Activated T-cell treated with anti-CD3 and anti-CD28 coated beads, Interleukin-2, amount 50 U/mL, for 4 hours (primary cell): ENCODE data around the gene CCDC160. TPM values are rescaled to one million over a fixed set of nuclear protein-coding genes. Genes with fewer than 3 reads are reported as not detected.
"Not testable (repeated sequence)": the region's sequence is repeated elsewhere in the genome, so short reads cannot be mapped to it uniquely, and the experiment has no call there.

ENCODE experiments used
- ATAC-seq, 2 donors: fragments of 200-7000 bp; cut with Tn5 transposase; one replicate each; pipeline ENCODE4 v1.10.0; 2021
- DNase-seq: peaks from one replicate; pipeline ENCODE4 v3.0.0-alpha.2; 2020
- H3K27me3 Mint-ChIP-seq: one replicate; pipeline ENCODE4 v1.8.0; 2021; ENCODE audit warnings: low read depth, mixed read lengths
- H3K36me3 Mint-ChIP-seq: one replicate; pipeline ENCODE4 v1.8.0; 2022; ENCODE audit warnings: mixed read lengths; ENCODE audit not compliant: insufficient read depth
- H3K4me1 Mint-ChIP-seq: one replicate; pipeline ENCODE4 v1.8.0; 2021; ENCODE audit warnings: low read depth, mixed read lengths
- H3K4me3 Mint-ChIP-seq: one replicate; pipeline ENCODE4 v1.8.0; 2021; ENCODE audit warnings: mild to moderate bottlenecking, moderate library complexity, mixed read lengths
- H3K9me3 Mint-ChIP-seq: one replicate; pipeline ENCODE4 v1.8.0; 2021; ENCODE audit warnings: mixed read lengths
- total RNA-seq, 3 donors: library from RNA; stranded (reverse); gene quantifications; one replicate each; pipeline ENCODE4 v1.2.1, GENCODE V29; 2021

CCDC160 gene
- total RNA-seq, 3 donors from 2014 or later: not detected

DNA sequence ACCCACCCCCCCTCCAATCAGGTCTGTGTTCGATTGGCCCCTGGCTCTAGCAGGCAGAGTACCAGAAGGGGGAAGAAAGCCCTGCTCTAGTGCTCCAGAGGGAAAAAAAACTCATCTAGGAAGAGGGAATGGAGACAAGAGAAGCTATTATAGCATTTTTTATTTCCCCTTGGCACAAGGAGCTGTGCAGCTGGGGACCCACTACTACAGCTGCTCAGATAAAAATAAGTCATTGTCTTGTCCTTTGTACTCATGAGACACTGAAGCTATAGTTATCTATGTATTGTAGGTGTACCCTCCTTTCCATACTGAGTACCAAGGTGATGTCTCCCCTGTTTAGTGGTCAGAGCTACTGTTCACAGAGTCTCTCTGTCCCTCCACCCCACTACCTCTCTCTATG, 14.3 kb downstream of the CCDC160 start:
- Mint-ChIP-seq H3K9me3 (no peaks in the 10 kb centered on the region), H3K4me3 (no peak overlapping the region), H3K36me3 (no peaks in the 10 kb centered on the region), H3K27me3 (peaks cover 2% of the 10 kb centered on the region), H3K4me1 (no peaks in the 10 kb centered on the region)
- no peak for DNase-seq
- ATAC-seq: no peak

DNA sequence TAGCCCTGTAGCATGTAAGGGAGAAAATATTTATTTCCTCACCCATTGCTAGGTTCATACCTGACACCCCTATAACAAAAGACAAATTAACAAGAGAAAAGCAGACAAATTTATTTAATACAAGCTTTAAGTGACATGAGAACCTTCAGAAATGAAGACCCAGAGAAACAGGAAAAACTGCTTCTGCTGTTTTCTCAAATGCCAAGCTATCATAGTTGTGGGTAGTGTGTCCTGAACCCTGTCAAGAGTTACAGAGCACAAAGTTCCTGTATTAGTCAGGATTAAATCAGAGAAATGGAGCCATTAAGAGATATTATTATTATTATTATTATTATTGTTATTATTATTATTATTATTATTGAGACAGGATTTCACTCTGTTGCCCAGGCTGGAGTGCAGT, 17.5 kb downstream of the CCDC160 start:
- DNase-seq: no peak
- Mint-ChIP-seq H3K4me1 (no peaks in the 10 kb centered on the region), H3K9me3 (no peaks in the 10 kb centered on the region), H3K36me3 (no peaks in the 10 kb centered on the region), H3K4me3 (no peak overlapping the region), H3K27me3 (peaks cover 2% of the 10 kb centered on the region)
- ATAC-seq: no peak

DNA sequence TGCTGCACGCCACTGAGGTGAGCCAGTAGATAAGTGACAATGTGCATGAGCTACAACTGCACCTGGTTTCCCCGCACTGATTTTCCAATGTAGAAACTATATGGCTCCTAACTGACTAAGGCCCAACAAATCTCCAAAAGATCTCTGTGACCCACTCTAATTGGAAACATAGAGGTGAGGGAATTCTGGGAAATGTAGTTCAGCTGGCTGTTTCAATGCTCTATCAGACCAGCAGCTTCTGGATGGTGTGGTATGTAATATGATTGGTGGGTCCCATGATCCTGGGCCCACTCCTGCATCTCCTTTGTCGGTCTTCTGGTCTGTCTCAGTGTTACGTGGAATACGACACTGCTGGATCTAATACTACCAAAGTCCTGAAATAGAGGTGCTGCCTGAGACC, 18.6 kb downstream of the CCDC160 start:
- H3K36me3 Mint-ChIP-seq: no peaks in the 10 kb centered on the region
- no peak for ATAC-seq
- no peaks in the 10 kb centered on the region for H3K9me3 Mint-ChIP-seq
- no peaks in the 10 kb centered on the region for H3K4me1 Mint-ChIP-seq
- DNase-seq: no peak
- no peaks in the 10 kb centered on the region for H3K27me3 Mint-ChIP-seq
- no peak overlapping the region for H3K4me3 Mint-ChIP-seq

DNA sequence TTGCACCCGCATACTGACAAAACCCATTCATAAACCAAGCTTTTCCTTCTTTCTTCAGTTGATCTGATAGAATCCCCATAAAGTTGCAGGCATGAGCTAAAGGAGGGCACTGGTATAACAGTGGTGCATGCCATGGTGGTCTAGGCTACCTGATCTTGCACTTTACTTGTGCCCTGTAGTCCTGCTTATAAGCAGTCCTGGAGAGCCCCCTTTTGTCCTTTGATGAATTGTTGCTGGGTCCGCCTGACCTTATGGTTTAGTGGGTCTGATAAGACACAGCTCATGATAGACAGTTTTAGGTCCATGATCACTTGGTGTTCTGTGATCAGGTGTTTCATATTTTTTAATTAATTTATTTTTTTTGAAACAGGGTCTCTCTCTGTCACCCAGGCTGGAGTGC, 19.7 kb downstream of the CCDC160 start:
- ATAC-seq: no peak
- no peak for DNase-seq
- H3K27me3 Mint-ChIP-seq: no peaks in the 10 kb centered on the region
- no peaks in the 10 kb centered on the region for H3K36me3 Mint-ChIP-seq
- no peak overlapping the region for H3K4me3 Mint-ChIP-seq
- H3K9me3 Mint-ChIP-seq: no peaks in the 10 kb centered on the region
- no peaks in the 10 kb centered on the region for H3K4me1 Mint-ChIP-seq

DNA sequence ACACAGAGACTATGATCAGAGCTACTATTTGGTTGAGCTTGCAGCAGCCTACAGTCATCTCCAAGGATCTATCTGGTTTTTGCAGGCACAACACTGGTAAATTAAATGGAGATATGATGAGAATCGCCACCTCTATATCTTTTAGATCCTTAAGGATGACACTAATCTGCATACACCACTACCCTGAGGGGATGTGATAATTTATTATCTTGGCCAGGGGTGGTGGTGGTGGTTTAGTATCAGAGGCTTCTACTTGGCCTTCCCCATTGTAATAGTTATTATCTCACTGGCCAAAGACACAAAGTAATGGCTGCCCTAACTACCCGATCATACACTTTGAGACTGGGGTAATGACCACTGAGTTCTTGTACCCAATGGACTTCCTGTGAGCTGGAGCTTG, 21.2 kb downstream of the CCDC160 start:
- Mint-ChIP-seq H3K4me3 (no peak overlapping the region), H3K4me1 (no peaks in the 10 kb centered on the region), H3K36me3 (no peaks in the 10 kb centered on the region), H3K9me3 (no peaks in the 10 kb centered on the region), H3K27me3 (no peaks in the 10 kb centered on the region)
- ATAC-seq: no peak
- no peak for DNase-seq

DNA sequence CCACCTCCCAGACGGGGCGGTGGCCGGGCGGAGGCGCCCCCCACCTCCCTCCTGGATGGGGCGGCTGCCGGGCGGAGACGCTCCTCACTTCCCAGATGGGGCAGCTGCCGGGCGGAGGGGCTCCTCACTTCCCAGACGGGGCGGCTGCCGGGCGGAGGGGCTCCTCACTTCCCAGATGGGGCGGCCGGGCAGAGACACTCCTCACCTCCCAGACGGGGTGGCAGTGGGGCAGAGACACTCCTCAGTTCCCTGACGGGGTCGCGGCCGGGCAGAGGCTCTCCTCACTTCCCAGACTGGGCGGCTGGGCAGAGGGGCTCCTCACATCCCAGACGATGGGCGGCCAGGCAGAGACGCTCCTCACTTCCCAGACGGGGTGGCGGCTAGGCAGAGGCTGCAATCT, 49.0 kb downstream of the CCDC160 start:
- DNase-seq, H3K36me3 Mint-ChIP-seq, H3K9me3 Mint-ChIP-seq, H3K4me1 Mint-ChIP-seq, H3K4me3 Mint-ChIP-seq, ATAC-seq, H3K27me3 Mint-ChIP-seq: not testable (repeated sequence)

DNA sequence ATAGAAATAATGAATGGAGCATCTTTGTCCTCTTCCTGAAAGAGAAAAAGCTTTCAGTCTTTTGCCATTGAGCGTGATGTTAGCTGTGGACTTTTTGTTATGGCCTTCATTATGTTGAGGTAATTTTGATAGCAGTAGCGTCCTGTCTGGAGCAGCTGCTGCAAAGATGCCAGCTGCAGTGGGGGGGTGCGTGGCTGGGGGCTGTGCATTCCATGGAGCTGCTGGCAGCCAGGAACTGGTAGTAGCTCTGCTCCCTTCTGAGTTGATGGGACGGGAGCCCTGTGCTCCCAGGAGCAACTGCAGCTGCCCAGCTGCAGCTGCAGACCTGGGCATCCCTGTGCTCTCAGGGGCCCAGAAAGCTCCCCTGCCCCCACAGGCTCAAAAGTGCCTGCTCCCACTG, 50.4 kb downstream of the CCDC160 start:
- H3K27me3 Mint-ChIP-seq: no peaks in the 10 kb centered on the region
- no peaks in the 10 kb centered on the region for H3K4me1 Mint-ChIP-seq
- DNase-seq (no peak), ATAC-seq (no peak)
- no peak overlapping the region for H3K4me3 Mint-ChIP-seq
- no peaks in the 10 kb centered on the region for H3K36me3 Mint-ChIP-seq
- H3K9me3 Mint-ChIP-seq: no peaks in the 10 kb centered on the region

DNA sequence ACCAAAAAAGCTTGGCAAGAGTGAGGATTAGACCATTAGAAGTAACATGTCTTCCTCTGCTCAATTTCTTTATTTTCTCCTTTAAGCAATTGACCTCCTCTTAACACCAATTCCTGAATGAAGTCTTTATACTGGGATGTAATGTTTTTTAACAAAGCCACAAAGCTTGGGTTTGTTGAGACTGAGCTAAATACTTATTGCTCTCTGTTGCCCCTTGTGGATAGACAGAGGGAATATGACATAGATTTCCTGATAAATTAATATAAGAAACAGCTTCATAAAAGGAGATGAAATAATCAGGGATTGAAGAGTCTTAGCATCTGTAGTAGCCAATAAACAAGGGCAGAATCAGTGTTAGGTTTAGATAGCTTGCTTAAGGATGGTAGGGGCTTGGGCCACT, 57.6 kb downstream of the CCDC160 start:
- Mint-ChIP-seq H3K4me3 (no peak overlapping the region), H3K27me3 (peaks cover 12% of the 10 kb centered on the region), H3K36me3 (no peaks in the 10 kb centered on the region), H3K4me1 (no peaks in the 10 kb centered on the region), H3K9me3 (peaks cover 7% of the 10 kb centered on the region)
- ATAC-seq: no peak
- DNase-seq: no peak

Other genes with a start within 250 kb of the CCDC160 start
- 10 to 100 TPM; 68.6 to 77.0 (median 70.4) TPM for gene PHF6, start 136.1 kb downstream of the CCDC160 start, total RNA-seq
- 10 to 100 TPM; 81.0 to 87.6 (median 83.0) TPM for gene HPRT1, start 223.0 kb downstream of the CCDC160 start, total RNA-seq